GM23338 (cell line): ENCODE results near the gene LCMT1. TPM values are rescaled to one million over a fixed set of nuclear protein-coding genes. Genes with fewer than 3 reads are reported as not detected.
"Not testable (repeated sequence)": the region's sequence is repeated elsewhere in the genome, so short reads cannot be mapped to it uniquely, and the experiment has no call there.

ENCODE experiments used
- ATAC-seq: fragments of 200-7000 bp; cut with Tn5 transposase; 3 replicates; pipeline ENCODE4 v1.9.1; 2020
- DNase-seq: peaks from one replicate; pipeline ENCODE4 v3.0.0-alpha.2; 2015; ENCODE audit warnings: low spot score
- H2AFZ ChIP-seq: fragments of 200-600 bp; sonication (generic); 2 replicates; pipeline ENCODE4 v1.8.0; 2016; ENCODE audit warnings: antibody characterized with exemption, mild to moderate bottlenecking, moderate library complexity
- H3F3A ChIP-seq: fragments of 200-600 bp; sonication (generic); replicated peaks from 2 replicates; pipeline ENCODE4 v1.8.0; 2017; ENCODE audit warnings: antibody characterized with exemption, mixed run types, low read depth
- H3K27ac ChIP-seq: fragments of 200-600 bp; sonication (generic); 2 replicates; pipeline ENCODE4 v1.6.1; 2016; ENCODE audit warnings: low read depth
- H3K27me3 ChIP-seq: fragments of 200-600 bp; sonication (generic); 2 replicates; pipeline ENCODE4 v1.8.0; 2016; ENCODE audit warnings: mild to moderate bottlenecking, mixed run types, moderate library complexity; ENCODE audit not compliant: insufficient read depth
- H3K36me3 ChIP-seq: fragments of 200-600 bp; sonication (generic); 2 replicates; pipeline ENCODE4 v1.8.0; 2016; ENCODE audit warnings: mild to moderate bottlenecking; ENCODE audit not compliant: insufficient read depth
- H3K4me1 ChIP-seq: fragments of 200-600 bp; sonication (generic); 2 replicates; pipeline ENCODE4 v1.8.0; 2016; ENCODE audit warnings: mild to moderate bottlenecking, moderate library complexity; ENCODE audit not compliant: insufficient read depth
- H3K4me2 ChIP-seq: fragments of 200-600 bp; sonication (generic); 2 replicates; pipeline ENCODE4 v1.7.1; 2017; ENCODE audit warnings: mixed run types
- H3K4me3 ChIP-seq: fragments of 200-600 bp; sonication (generic); 2 replicates; pipeline ENCODE4 v1.6.1; 2016; ENCODE audit warnings: mixed run types
- H3K79me2 ChIP-seq: fragments of 200-600 bp; sonication (generic); replicated peaks from 2 replicates; pipeline ENCODE4 v1.8.0; 2017; ENCODE audit warnings: mild to moderate bottlenecking; ENCODE audit not compliant: insufficient read depth
- H3K9me2 ChIP-seq: fragments of 200-600 bp; sonication (generic); 2 replicates; pipeline ENCODE4 v1.8.0; 2017; ENCODE audit not compliant: insufficient read depth
- H4K20me1 ChIP-seq: fragments of 200-600 bp; sonication (generic); replicated peaks from 2 replicates; pipeline ENCODE4 v1.8.0; 2017; ENCODE audit warnings: mild to moderate bottlenecking; ENCODE audit not compliant: insufficient read depth
- H3K27ac Mint-ChIP-seq: 2 replicates; pipeline ENCODE4 v1.8.0; 2020; ENCODE audit warnings: inconsistent platforms, mild to moderate bottlenecking, moderate library complexity, mixed read lengths
- H3K27me3 Mint-ChIP-seq: 3 replicates; pipeline ENCODE4 v1.8.0; 2022; ENCODE audit warnings: low read depth, mild to moderate bottlenecking, moderate library complexity, mixed read lengths, inconsistent platforms; ENCODE audit not compliant: insufficient read depth, poor library complexity
- H3K36me3 Mint-ChIP-seq: 3 replicates; pipeline ENCODE4 v1.8.0; 2021; ENCODE audit warnings: low read depth, mild to moderate bottlenecking, inconsistent platforms, moderate library complexity, mixed read lengths
- H3K4me1 Mint-ChIP-seq: 3 replicates; pipeline ENCODE4 v1.8.0; 2020; ENCODE audit warnings: mild to moderate bottlenecking, inconsistent platforms, mixed read lengths
- H3K4me3 Mint-ChIP-seq: 3 replicates; pipeline ENCODE4 v1.8.0; 2021; ENCODE audit warnings: moderate library complexity, mild to moderate bottlenecking, inconsistent platforms, mixed read lengths
- H3K9me3 Mint-ChIP-seq: 3 replicates; pipeline ENCODE4 v1.8.0; 2020; ENCODE audit warnings: moderate library complexity, mild to moderate bottlenecking, inconsistent platforms, mixed read lengths
- CREB1 ChIP-seq: fragments of 250-450 bp; sonication (Bioruptor Pico); IDR thresholded peaks from 2 replicates; pipeline ENCODE4 v1.5.0; 2020; ENCODE audit warnings: low read depth, mild to moderate bottlenecking, moderate library complexity
- EZH2 ChIP-seq: fragments of 200-600 bp; sonication (generic); IDR thresholded peaks from one replicate; pipeline ENCODE4 v1.8.0; 2017; ENCODE audit warnings: antibody characterized with exemption, mild to moderate bottlenecking, low read depth; ENCODE audit not compliant: unreplicated experiment
- JUNB ChIP-seq: IDR thresholded peaks from one replicate; pipeline ENCODE4 v1.6.1; 2016; ENCODE audit warnings: antibody characterized with exemption; ENCODE audit not compliant: unreplicated experiment
- NANOG ChIP-seq: IDR thresholded peaks from 2 replicates; pipeline ENCODE4 v1.6.1; 2016; ENCODE audit warnings: antibody characterized with exemption, borderline replicate concordance
- POLR2AphosphoS5 ChIP-seq: IDR thresholded peaks from 2 replicates; pipeline ENCODE4 v1.6.1; 2016; ENCODE audit warnings: antibody characterized with exemption, low read depth
- REST ChIP-seq: IDR thresholded peaks from one replicate; pipeline ENCODE4 v1.6.1; 2018; ENCODE audit warnings: antibody characterized with exemption; ENCODE audit not compliant: unreplicated experiment
- ZNF331 ChIP-seq: fragments of 250-450 bp; sonication (Bioruptor Pico); IDR thresholded peaks from 2 replicates; pipeline ENCODE4 v1.5.0; 2020; ENCODE audit warnings: low read depth, mild to moderate bottlenecking, moderate library complexity
- polyA plus RNA-seq: library from polyadenylated mRNA; unstranded; fragments of >200 nt; fragmentation: Nextera tagmentation; extraction: Ambion mirVana; gene quantifications from 2 replicates; pipeline ENCODE4 v1.2.1, GENCODE V29; 2016
- total RNA-seq: library from RNA; depleted of rRNA; stranded (reverse); fragments of >200 nt; shearing (Covaris generic); gene quantifications from 2 replicates; pipeline ENCODE4 v1.2.3, GENCODE V29; 2014
- TF ChIP-seq, protein P1 (sequence below), 2 experiments: fragments of 200-600 bp in 1 of 2; sonication (generic) in 1 of 2; conservative IDR thresholded peaks; 2 replicates each; pipeline versions ENCODE4 v1.5.1 to v1.6.1; 2016 to 2017; ENCODE audit warnings: antibody characterized with exemption in 2 of 2, low read depth in 2 of 2, mild to moderate bottlenecking in 2 of 2, moderate library complexity in 1 of 2
- TF ChIP-seq, protein P2 (sequence below): IDR thresholded peaks from 2 replicates; pipeline ENCODE4 v1.6.1; 2016; ENCODE audit warnings: antibody characterized with exemption

The LCMT1 gene
- total and polyA plus RNA-seq, 2 experiments from 2014 or later, result 56.2 to 84.6 TPM

DNA sequence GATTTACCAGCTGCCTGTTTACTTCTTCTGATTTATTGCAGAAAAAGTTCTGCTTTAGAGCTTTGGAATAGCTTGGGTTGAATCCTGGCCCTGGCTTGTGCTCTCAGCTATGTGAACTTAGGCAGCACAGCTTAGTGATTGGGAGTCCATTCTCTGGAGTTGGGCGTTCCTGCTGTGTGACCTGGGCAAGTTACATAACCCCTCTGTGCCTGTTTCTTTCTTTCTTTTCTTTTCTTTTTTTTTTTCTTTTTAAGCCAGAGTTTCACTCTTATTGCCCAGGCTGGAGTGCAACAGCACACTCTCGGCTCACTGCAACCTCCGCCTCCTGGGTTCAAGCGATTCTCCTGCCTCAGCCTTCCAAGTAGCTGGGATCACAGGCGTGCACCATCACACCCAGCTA lies 53.7 kb downstream of the LCMT1 start (continued):
- TF ChIP-seq, protein P1, sequence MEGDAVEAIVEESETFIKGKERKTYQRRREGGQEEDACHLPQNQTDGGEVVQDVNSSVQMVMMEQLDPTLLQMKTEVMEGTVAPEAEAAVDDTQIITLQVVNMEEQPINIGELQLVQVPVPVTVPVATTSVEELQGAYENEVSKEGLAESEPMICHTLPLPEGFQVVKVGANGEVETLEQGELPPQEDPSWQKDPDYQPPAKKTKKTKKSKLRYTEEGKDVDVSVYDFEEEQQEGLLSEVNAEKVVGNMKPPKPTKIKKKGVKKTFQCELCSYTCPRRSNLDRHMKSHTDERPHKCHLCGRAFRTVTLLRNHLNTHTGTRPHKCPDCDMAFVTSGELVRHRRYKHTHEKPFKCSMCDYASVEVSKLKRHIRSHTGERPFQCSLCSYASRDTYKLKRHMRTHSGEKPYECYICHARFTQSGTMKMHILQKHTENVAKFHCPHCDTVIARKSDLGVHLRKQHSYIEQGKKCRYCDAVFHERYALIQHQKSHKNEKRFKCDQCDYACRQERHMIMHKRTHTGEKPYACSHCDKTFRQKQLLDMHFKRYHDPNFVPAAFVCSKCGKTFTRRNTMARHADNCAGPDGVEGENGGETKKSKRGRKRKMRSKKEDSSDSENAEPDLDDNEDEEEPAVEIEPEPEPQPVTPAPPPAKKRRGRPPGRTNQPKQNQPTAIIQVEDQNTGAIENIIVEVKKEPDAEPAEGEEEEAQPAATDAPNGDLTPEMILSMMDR (conservative IDR thresholded peaks at IDR 0.05; ENCODE audit: low read depth in 2 of 2), result no peak
- no peak for TF ChIP-seq ZNF331

DNA sequence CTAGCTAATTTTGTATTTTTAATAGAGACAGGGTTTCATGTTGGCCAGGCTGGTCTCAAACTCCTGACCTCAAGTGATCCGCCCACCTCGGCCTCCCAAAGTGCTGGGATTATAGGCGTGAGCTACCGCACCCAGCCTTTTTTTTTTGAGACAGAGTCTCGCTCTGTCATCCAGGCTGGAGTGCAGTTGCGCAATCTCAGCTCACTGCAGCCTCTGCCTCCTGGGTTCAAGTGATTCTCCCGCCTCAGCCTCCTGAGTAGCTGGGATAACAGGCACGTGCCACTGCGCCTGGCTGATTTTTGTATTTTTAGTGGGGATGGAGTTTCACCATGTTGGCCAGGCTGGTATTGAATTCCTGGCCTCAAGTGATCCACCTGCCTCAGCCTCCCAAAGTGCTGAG lies 56.4 kb downstream of the LCMT1 start:
- not testable (repeated sequence) for DNase-seq, H3K9me2 ChIP-seq, H3K27ac Mint-ChIP-seq, H3K27me3 Mint-ChIP-seq, H3F3A ChIP-seq, H3K4me1 ChIP-seq, H3K4me2 ChIP-seq, H3K9me3 Mint-ChIP-seq, ATAC-seq, H3K4me3 ChIP-seq, H2AFZ ChIP-seq, H3K27ac ChIP-seq, H3K4me3 Mint-ChIP-seq, H4K20me1 ChIP-seq, H3K27me3 ChIP-seq, H3K4me1 Mint-ChIP-seq, H3K79me2 ChIP-seq
- H3K36me3 Mint-ChIP-seq, result peaks cover 70% of the 10 kb centered on the region
- peaks cover 29% of the 10 kb centered on the region for H3K36me3 ChIP-seq

- Histone ChIP-seq H3K79me2 (no peaks in the 10 kb centered on the region), H3F3A (no peaks in the 10 kb centered on the region), H2AFZ (no peak overlapping the region), H4K20me1 (no peaks in the 10 kb centered on the region), H3K27ac (no peak overlapping the region), H3K36me3 (peaks cover 26% of the 10 kb centered on the region), H3K4me3 (no peak overlapping the region), H3K9me2 (no peaks in the 10 kb centered on the region), H3K4me2 (no peak overlapping the region), H3K27me3 (no peaks in the 10 kb centered on the region), H3K4me1 (no peaks in the 10 kb centered on the region)
- no peak overlapping the region for H3K4me3 Mint-ChIP-seq
- H3K9me3 Mint-ChIP-seq, result no peaks in the 10 kb centered on the region
- peaks cover 51% of the 10 kb centered on the region for H3K36me3 Mint-ChIP-seq
- ATAC-seq (no peak), DNase-seq (no peak)
- peaks cover 2% of the 10 kb centered on the region for H3K27me3 Mint-ChIP-seq
- H3K4me1 Mint-ChIP-seq, result no peaks in the 10 kb centered on the region
- H3K27ac Mint-ChIP-seq, result no peak overlapping the region
- TF ChIP-seq, protein P2, sequence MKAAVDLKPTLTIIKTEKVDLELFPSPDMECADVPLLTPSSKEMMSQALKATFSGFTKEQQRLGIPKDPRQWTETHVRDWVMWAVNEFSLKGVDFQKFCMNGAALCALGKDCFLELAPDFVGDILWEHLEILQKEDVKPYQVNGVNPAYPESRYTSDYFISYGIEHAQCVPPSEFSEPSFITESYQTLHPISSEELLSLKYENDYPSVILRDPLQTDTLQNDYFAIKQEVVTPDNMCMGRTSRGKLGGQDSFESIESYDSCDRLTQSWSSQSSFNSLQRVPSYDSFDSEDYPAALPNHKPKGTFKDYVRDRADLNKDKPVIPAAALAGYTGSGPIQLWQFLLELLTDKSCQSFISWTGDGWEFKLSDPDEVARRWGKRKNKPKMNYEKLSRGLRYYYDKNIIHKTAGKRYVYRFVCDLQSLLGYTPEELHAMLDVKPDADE, result no peak
- TF ChIP-seq POLR2AphosphoS5 (no peak), CREB1 (CRISPR knock-in tag) (no peak), NANOG (no peak), REST (no peak), JUNB (no peak), EZH2 (no peak), ZNF331 (no peak)
- TF ChIP-seq, protein P1 (conservative IDR thresholded peaks at IDR 0.05; ENCODE audit: low read depth in 2 of 2), result no peak
These were observed 59.8 kb downstream of the LCMT1 start for GRCh38 chr16:25171390-25171789.
